GM18868 (cell line): ENCODE measurements around the gene TWIST2.

Experiments used
- ATAC-seq: cut with Tn5 transposase; IDR thresholded peaks from one replicate; pipeline ENCODE4 v1.9.1; 2021; ENCODE audit warnings: mild to moderate bottlenecking, moderate library complexity; ENCODE audit not compliant: unreplicated experiment

TWIST2 gene

DNA sequence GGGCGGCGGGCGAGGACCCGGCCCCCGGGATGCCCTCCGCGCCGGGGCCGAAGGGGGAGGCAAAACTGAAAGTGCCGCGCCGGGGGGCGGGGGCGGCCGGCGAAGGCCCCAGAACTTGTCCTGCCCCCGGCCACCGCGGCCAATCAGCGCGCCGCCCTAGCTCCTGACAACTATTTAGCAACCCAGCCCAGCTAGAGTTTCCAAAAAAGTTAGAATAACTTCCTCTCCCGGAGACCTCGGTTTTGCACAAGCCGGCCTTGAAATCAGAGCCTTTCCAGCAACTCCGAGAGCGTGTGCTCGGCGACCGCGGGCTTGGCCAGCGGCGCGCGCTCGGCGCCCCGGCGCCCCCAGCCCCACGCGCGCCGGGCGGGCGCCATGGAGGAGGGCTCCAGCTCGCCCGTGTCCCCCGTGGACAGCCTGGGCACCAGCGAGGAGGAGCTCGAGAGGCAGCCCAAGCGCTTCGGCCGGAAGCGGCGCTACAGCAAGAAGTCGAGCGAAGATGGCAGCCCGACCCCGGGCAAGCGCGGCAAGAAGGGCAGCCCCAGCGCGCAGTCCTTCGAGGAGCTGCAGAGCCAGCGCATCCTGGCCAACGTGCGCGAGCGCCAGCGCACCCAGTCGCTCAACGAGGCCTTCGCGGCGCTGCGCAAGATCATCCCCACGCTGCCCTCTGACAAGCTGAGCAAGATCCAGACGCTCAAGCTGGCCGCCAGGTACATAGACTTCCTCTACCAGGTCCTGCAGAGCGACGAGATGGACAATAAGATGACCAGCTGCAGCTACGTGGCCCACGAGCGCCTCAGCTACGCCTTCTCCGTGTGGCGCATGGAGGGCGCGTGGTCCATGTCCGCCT is at the start of gene TWIST2:
Gene TWIST2 (plus strand): TSS at position 245 of the 850 bp plus-strand sequence. CDS start 131 bp downstream, at position 376.
- no peak for ATAC-seq

DNA sequence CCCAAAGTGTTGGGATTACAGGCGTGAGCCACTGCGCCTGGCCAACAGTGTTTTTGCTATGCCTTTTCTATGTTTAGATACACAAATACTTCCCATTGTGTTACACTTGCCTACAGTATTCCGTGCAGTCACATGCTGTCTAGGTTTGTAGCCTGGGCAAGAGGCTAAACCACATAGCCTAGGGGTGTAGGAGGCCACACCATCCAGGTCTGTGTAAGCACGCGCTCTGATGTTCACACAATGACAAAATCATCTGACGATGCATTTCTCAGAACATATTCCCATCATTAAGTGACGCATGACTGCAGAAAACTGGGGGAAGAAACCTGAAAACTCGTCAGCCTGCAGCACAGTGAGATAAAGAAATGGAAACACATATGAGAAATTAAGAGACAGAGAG is 46.1 kb upstream of the TWIST2 start:
- no peak for ATAC-seq

DNA sequence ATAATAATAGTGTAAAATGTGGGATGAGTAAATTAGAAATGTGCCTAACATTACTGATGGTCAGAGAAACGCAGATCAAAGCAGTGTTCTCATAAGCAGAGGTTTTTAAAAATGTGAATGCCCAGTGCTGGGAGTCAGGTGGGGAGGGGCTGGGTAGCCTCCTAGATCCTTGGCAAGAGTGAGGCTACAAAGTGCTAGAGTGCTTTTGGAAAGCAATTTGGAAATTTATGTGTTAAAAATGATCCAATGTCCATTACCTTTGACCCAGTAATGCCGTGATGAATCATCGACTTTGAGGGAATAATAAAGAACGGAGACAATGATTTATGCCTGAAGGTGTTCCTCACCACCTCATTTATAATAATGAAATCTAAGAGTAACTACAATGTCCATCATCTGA is 44.9 kb upstream of the TWIST2 start:
- ATAC-seq: no peak

DNA sequence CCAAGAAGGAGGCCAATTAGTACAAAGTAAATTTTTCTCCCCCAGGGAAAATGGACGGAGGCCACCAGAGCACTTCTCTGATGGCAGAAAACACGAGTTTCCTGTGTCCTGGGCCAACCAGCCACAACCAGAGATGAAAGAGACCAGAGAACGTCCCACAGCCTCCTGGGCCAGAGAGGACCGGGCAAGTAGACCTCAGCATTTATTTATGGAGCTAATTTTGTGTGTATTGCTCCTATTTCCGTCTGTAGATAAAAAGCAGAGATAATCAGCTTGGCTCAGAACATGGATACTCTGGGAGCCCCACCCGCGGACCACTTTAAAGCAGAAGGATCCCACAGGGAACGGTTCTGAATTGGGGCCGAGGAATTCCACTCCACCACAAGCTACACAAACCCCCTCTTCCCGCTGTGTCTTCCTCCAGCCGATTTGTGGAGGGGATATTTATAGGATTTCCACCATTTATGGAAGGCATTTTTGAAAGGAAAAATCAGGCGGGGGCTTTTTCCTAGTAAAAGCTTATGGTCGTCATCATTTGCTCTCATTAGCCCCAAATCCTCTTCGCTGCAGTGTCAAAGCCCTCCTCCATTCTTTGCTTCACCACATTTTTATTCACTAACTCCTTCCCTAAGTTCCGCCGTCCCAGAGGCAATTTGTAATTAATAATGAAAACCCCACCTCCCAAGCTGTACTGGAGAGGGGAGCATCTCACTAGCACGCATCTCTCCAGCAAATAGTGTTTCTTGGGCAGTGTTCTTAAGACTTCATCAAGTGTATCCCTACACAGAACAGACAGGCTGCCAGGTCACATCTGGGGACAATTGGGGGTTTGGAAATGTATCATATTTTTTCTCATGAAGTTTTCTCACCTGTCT is 43.7 kb upstream of the TWIST2 start:
- no peak for ATAC-seq

DNA sequence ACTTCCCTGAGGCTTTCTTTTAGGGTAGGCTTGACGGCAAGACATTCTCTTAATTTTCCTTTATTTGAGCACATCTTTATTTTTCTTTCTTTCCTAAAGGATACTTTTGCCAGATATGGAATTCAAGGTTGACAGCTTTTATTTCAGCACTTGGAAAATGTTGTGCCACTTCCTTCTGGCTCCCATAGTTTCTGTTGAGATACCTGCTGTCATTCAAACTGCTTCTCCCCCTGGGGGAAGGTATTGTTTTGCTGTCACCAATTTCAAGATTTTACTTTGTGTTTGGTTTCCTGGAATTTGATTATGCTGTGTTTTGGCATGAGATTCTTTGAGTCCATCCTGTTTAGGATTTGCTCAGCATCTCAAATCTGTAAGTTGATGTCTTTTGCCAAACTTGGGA is 39.1 kb upstream of the TWIST2 start:
- ATAC-seq: no peak

DNA sequence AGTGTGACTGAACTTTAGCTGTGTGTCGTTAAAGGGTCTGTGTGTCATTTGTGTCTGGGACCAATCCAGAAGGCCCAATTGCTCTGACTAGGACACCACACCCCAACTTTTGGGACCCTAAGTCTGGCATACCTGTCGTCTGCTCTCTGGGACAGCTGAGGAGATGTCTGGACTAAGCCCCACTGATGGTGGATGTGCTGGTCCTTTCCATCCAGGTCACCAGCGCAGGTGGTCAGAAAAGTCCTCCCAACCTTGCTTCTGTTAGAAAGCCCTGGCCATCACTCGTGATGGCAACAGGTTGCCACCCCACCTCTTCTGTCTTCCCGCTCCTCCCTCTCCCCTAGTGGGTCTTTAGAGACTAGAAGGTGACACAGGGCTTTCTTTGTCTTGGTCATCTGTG is 37.6 kb upstream of the TWIST2 start:
- no peak for ATAC-seq

DNA sequence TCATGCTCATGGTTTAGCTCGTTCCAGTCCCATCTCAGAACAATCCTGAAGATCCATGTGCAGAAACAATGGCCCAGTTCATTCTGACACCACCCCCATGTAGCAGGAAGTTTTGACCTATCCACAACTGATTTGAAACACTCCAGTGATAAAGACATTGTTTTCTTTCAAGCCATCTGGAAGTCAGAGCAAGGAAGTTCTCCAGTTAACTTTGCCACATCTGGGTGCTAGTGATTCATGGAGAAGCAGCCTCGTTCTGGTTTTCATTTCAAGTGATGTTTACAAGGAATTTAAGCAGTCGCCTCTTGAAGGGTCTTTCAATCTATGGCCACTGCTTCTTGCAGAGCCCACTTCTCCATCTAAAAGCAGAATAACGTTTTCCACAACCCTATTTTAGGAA is 36.6 kb upstream of the TWIST2 start:
- ATAC-seq: no peak

DNA sequence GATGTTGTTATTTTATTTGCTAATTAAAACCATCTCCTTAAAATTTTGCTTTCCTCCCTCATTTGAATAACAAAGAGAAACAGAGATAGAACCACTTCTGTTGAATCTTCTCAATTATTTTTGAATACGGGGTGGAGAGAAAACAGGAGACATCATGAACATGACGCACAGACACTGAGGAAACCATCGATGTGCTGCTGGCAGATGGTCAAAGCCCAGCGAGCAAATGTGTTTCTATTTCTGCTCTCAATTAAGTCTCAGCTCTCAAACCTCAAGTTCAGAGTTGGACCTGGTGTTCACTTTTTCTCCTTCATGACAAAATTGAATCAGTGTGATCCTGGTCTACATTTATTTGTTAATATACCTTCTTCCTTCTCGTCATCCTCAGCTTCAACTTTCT is 36.1 kb upstream of the TWIST2 start:
- no peak for ATAC-seq

DNA sequence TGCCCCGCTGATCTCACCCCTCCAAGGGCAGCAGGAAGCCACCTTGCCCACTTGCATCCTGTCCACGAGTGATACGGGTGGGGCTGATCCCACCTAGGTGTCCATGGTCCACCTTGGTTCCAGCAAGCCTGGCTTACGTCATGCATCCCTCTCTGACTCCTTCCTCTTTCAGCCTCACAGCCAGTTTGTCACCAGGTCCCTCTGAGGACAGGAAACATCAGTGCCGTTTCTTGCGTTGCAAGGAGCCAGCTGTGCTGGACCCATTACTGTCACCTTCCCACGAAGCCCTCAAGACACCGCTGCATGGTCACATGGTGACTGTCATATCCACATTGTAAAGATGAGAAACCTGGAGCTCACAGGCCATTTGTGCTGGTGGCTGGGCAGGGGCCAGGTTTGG is 34.8 kb upstream of the TWIST2 start:
- no peak for ATAC-seq

DNA sequence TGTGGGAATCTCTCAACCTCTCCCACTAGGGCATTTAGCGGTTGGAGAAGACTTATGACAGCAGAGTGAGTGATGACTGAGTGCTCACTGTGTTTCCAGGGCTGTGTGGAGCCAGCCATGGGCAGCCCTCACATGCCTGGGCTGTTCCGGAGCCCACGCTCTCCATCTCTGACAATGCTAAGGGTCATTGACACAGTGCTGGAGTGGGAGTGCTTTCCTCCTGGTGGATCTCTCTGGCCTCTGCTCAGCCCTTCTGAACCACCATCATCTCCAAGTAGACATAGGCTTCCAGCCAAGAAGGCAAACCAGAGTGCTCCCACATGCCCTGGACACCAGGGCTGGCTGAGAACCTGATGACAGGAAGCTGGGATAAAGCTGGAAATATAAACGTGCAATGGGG is 33.1 kb upstream of the TWIST2 start:
- ATAC-seq: no peak

DNA sequence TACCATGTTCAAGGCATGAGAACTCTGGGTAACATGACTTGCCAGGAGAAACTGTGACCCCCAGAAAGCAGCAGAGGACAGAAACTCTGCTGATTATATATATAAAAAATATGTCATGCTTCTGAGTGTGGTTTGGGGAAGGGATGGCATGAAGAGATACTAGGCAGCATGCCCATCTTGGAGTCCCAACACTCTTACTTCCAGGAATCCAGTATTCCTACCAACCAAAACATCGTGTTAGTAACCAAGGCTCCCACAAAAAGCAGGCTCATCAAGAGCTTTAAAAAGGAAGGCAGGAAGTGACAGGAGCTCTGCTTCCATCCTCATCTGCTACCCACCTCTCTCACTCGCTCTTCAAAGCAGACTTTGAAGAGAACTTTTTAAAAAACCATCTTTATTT is 31.6 kb upstream of the TWIST2 start:
- no peak for ATAC-seq

DNA sequence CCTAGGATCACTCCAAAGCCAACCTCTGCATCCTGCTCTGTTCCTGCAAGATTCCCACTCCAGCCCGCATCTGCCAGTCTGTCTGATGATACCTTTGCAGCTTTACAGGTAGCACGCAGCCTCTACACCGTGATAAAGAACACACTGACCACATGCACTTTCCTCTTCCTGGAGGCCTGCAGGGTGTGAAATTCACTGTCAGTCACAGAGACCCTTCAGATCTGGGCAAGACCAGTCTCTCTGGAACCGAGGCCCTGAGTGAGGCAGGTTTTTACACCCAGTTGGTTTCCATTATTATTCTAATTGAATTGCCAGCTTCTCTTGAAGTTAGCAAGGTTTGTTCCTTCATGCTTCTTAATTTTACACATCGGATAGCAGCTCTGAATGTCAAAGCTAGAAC is 30.5 kb upstream of the TWIST2 start:
- no peak for ATAC-seq

DNA sequence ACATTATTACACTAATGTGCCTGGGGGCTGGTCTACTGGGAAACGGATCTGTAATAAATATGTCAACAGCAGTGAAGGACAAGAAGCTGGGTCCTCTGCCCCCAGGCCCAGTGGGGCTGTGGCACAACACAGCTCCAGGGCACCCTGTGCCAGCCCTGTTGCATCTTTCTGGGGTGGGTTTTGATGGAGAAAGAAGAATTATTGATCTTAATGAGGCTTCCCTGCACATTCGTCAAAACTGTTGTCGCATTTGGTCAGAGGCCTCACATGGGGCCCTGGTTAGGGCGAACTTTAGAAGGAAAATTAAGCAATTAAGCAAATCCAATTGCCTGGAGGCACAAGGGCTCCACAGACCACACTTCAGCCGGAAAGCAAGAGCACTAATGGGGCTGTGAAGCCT is 30.0 kb upstream of the TWIST2 start:
- ATAC-seq: no peak

DNA sequence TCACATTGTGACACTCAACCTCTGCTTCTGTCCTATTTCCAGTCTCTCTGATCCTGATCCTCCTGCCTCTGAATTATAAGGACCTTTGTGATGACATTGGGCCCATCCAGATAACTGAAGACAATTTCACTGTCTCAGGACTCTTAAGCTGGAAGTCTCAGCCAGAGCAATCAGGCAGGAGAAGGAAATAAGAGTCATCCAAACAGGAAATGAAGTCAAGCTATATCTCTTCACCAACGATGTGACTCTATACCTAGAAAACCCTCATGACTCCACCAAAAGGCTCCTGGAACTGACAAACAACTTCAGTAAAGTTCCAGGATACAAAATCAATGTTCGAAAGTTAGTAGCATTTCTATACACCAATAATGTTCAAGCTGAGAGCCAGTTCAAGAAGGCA is 29.3 kb upstream of the TWIST2 start:
- no peak for ATAC-seq

DNA sequence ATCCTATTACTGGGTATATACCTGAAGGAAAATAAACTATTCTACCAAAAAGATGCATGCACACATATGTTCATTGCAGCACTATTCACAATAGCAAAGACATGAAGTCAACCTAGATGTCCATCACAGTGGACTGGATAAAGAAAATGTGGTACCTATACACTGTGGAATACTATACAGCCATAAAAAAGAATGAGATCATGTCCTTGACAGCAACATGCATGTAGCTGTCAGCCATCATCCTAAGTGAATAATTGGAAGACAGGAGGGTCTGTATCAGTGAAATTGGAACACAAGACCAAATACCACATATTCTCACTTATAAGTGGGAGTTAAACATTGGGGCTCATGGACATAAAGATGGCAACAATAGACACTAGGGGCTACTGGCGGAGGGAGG is 27.7 kb upstream of the TWIST2 start:
- no peak for ATAC-seq

DNA sequence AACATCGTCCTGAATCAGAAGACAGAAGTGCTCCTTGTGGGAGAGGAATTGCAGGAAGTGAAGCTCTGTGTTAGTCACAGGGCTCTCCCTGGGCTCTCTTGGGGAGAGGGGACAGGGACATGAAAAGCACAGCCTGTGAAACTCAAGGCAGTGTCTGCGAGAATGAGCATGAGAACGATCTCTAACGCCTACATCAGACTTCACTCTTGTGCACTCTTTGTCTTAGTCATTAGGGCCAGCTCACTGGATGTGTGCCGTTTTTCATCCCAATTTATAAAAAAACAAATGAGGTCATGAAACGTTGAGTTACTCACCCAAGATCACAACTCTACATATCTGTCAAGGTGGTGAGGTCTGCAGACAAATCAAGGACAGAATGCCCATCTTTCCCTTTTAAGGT is 27.0 kb upstream of the TWIST2 start:
- no peak for ATAC-seq

DNA sequence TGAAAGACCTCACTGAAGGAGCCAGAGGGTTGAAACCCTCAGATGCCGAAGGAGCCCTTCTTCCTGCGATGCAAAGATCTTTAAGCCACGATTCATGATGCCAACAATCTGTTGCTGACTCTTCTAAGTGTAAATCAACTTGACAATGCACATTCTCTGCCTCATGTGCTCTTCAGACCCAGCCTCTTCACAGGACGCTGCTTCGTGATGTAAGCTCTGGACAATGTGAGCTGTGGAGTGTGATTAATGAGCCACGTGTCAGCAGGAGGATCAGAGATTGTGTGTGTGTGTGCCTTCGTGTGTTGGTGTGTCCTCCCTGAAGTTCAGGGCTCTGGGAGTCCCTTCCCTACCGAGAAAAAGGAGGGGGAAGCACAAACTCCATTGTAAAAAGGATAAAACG is 26.5 kb upstream of the TWIST2 start:
- no peak for ATAC-seq

DNA sequence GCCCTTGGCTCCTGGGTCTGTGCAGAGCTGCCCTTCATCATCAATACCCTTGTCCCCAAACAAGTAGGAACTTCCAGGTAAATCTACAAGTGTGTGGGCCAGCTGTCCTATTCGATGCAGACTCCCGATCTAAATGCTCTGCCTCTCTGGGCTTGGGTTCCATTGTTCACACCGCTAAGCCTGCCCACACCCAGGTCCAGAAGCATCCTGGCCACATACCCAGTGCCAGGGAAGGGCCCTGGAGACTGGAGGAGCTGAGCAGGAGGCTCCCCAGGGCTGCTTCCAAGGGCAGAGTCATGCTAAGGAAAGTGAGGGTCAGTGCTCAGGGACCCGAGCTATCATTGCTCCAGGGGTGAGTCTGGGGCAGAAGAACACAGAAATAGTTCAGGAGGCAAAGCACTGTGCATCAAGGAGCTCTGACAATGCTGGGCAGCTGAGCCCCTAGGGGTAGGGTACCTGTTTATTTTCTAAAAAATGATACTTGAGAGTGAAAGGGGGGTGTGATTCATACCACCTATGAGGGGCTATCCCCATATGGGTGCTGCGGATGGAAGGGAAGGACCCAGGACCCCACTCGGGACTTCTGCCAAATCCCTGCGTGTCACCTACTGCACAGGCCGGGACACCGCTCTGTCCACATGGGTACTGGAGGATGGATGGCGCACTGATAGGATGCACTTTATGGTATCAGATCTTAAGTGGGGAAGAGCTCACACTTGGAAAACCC is 25.8 kb upstream of the TWIST2 start:
- ATAC-seq: no peak

DNA sequence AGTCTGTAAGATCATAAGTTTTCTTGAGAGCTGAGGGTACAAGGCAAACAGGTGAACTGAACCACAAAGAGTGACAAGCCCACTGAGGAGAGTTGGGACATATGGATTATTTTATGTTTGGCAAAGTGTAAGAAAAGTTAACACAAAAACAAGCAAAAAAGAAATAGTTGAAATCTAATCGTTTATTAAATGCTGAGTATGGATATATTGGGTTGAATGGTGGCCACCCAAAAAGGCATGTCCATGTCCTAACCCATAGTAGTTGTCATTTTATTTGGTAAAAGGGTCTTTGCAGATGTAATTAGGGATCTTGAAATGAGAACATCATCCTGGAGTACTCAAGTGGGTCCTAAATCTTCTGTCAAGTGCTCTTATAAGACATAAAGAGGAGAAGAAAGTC is 24.9 kb upstream of the TWIST2 start:
- no peak for ATAC-seq

DNA sequence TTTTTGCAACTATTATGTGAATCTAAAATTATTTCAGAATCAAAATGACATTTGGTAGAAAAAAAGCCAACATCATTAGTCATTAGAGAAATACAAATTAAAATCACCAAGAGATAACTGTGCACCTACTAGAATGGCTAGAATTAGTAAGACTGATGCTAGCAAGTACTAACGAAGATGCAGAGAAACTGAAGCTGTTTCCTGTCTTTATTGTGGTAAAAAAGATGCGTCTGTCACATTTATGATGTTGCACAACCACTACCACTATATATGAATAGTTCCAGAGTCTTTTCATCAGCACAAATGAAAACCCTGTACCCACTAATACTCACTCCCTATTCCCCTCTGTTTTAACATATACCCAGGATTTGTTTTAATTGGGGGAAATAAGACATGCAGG is 16.7 kb upstream of the TWIST2 start:
- no peak for ATAC-seq

DNA sequence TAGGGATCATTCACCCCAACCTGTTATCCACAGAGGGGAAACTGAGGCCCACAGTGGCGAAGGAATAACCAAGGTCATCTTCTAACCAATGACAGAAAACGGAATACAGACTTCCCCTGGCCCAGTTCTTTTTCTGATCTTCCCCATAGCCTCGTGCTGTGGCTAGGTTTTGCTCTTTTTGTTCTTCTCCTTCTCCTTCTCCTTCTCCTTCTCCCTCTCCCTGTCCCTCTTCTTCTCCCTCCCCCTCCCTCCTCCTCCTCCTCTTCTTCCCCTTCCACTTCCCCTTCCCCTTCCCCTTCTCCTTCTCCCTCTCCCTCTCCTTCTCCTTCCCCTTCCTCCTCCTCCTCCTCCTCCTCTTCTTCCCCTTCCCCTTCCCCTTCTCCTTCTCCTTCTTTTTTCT is 12.9 kb upstream of the TWIST2 start:
- ATAC-seq: no peak
